ENCODE measurements around the gene THG1L. TPM values are rescaled to one million over a fixed set of nuclear protein-coding genes. Genes with fewer than 3 reads are reported as not detected.
A peak's percentile ranks its signal among the peaks of the same experiment; 100 is the strongest.

THG1L gene
- total RNA-seq, 2 donors from 2014 or later = 11.6 to 13.8 TPM

- Mint-ChIP-seq H3K27me3 (ENCODE audit: insufficient read depth) (peaks cover 19% of the 10 kb centered on the region), H3K36me3 (ENCODE audit: low read depth) (peaks cover 16% of the 10 kb centered on the region), H3K4me1 (peaks cover 6% of the 10 kb centered on the region), H3K4me3 (peak within 1 kb of the TSS; percentile 78), H3K27ac (peak within 1 kb of the TSS; percentile 69), H3K9me3 (peaks cover 1% of the 10 kb centered on the region)
- H3K36me3 ChIP-seq (ENCODE audit: control insufficient read depth, insufficient read depth, low read length) = peaks cover 19% of the 10 kb centered on the region
- H3K9me3 ChIP-seq (ENCODE audit: control insufficient read depth, low read length) = peaks cover 3% of the 10 kb centered on the region
- H3K9ac ChIP-seq (ENCODE audit: extremely low read depth, low read length, poor library complexity, severe bottlenecking) = peak within 1 kb of the TSS; percentile 23
- H3K4me1 ChIP-seq (ENCODE audit: control insufficient read depth, insufficient read depth, low read length) = no peaks in the 10 kb centered on the region
- WGBS, 2 experiments (ENCODE audit: insufficient coverage in 1 of 2, insufficient read length in 1 of 2) = 2 to 3% methylated on average over 34 to 79 of the region's 79 CpGs
- no peak within 1 kb of the TSS for H3K27ac ChIP-seq (ENCODE audit: low read depth, low read length)
- peaks cover 7% of the 10 kb centered on the region for H3K27me3 ChIP-seq (ENCODE audit: control insufficient read depth, insufficient read depth, low read length, poor library complexity, severe bottlenecking)
- DNase-seq = peak; percentile 97
- peak; percentile 100 for TF ChIP-seq CTCF (conservative IDR thresholded peaks at IDR 0.05)
- peak within 1 kb of the TSS; percentile 81 for H3K4me3 ChIP-seq (ENCODE audit: low read length)
Measured at GRCh38 chr5:157743163-157744050, 12.2 kb downstream of the THG1L start, which contains the start of gene LSM11. TSS of gene LSM11 (plus strand) at chr5:157743712. CDS start at chr5:157743751, 39 bp downstream.

GRCh38 chr5:157744051-157745011 lies 13.1 kb downstream of the THG1L start:
- H3K9ac ChIP-seq (ENCODE audit: extremely low read depth, low read length, poor library complexity, severe bottlenecking) = peak overlapping the region; percentile 23
- H3K27ac Mint-ChIP-seq = peak overlapping the region; percentile 69
- TF ChIP-seq CTCF (conservative IDR thresholded peaks at IDR 0.05) = no peak
- H3K9me3 Mint-ChIP-seq = no peaks in the 10 kb centered on the region
- no peaks in the 10 kb centered on the region for H3K4me1 ChIP-seq (ENCODE audit: control insufficient read depth, insufficient read depth, low read length)
- peak overlapping the region; percentile 81 for H3K4me3 ChIP-seq (ENCODE audit: low read length)
- H3K27me3 ChIP-seq (ENCODE audit: control insufficient read depth, insufficient read depth, low read length, poor library complexity, severe bottlenecking) = peaks cover 7% of the 10 kb centered on the region
- WGBS, 2 experiments (ENCODE audit: insufficient coverage in 1 of 2, insufficient read length in 1 of 2) = 15 to 38% methylated on average over 16 to 56 of the region's 56 CpGs
- H3K4me3 Mint-ChIP-seq = peak overlapping the region; percentile 78
- H3K36me3 ChIP-seq (ENCODE audit: control insufficient read depth, insufficient read depth, low read length) = peaks cover 11% of the 10 kb centered on the region
- H3K27me3 Mint-ChIP-seq (ENCODE audit: insufficient read depth) = peaks cover 19% of the 10 kb centered on the region
- DNase-seq = no peak
- peaks cover 8% of the 10 kb centered on the region for H3K36me3 Mint-ChIP-seq (ENCODE audit: low read depth)
- H3K9me3 ChIP-seq (ENCODE audit: control insufficient read depth, low read length) = no peaks in the 10 kb centered on the region
- H3K4me1 Mint-ChIP-seq = peaks cover 6% of the 10 kb centered on the region
- H3K27ac ChIP-seq (ENCODE audit: low read depth, low read length) = no peak overlapping the region

GRCh38 chr5:157745041-157745456 lies 13.8 kb downstream of the THG1L start:
- peaks cover 6% of the 10 kb centered on the region for H3K4me1 Mint-ChIP-seq
- no peak for TF ChIP-seq CTCF (conservative IDR thresholded peaks at IDR 0.05)
- H3K27ac Mint-ChIP-seq = no peak overlapping the region
- 88 to 95% methylated on average over 4 of the region's 4 CpGs for WGBS, 2 experiments (ENCODE audit: insufficient coverage in 1 of 2, insufficient read length in 1 of 2)
- H3K9me3 Mint-ChIP-seq = no peaks in the 10 kb centered on the region
- Histone ChIP-seq H3K27ac (ENCODE audit: low read depth, low read length) (no peak overlapping the region), H3K9me3 (ENCODE audit: control insufficient read depth, low read length) (no peaks in the 10 kb centered on the region), H3K9ac (ENCODE audit: extremely low read depth, low read length, poor library complexity, severe bottlenecking) (no peak overlapping the region), H3K36me3 (ENCODE audit: control insufficient read depth, insufficient read depth, low read length) (peaks cover 4% of the 10 kb centered on the region), H3K4me3 (ENCODE audit: low read length) (peak overlapping the region; percentile 81), H3K27me3 (ENCODE audit: control insufficient read depth, insufficient read depth, low read length, poor library complexity, severe bottlenecking) (peaks cover 7% of the 10 kb centered on the region), H3K4me1 (ENCODE audit: control insufficient read depth, insufficient read depth, low read length) (no peaks in the 10 kb centered on the region)
- peak overlapping the region; percentile 78 for H3K4me3 Mint-ChIP-seq
- no peak for DNase-seq
- peaks cover 19% of the 10 kb centered on the region for H3K27me3 Mint-ChIP-seq (ENCODE audit: insufficient read depth)
- H3K36me3 Mint-ChIP-seq (ENCODE audit: low read depth) = peaks cover 3% of the 10 kb centered on the region

All from endodermal cell (in vitro differentiated cells).